Left hindlimb (tissue), 1 donor: Measurements from ENCODE around the gene SAFB.
A peak's percentile ranks its signal among the peaks of the same experiment; 100 is the strongest.
"Not testable (repeated sequence)": the region's sequence is repeated elsewhere in the genome, so short reads cannot be mapped to it uniquely, and the experiment has no call there.

ENCODE experiments used
- DNase-seq: peaks from one replicate; pipeline ENCODE4 v3.0.0-alpha.2; 2018

Gene SAFB

GRCh38 chr19:5687360-5688198 is 64.7 kb downstream of the SAFB start:
- no peak for DNase-seq

- not testable (repeated sequence) for DNase-seq
These were observed 65.5 kb downstream of the SAFB start for GRCh38 chr19:5688262-5688881.

- DNase-seq, result peak; percentile 99
These were observed 67.5 kb downstream of the SAFB start, which contains the start of gene RPL36 for GRCh38 chr19:5690125-5690954. TSS of gene RPL36 (plus strand) at chr19:5690295. CDS start at chr19:5690508, 213 bp downstream.

GRCh38 chr19:5690955-5691821 is 68.3 kb downstream of the SAFB start:
- peak; percentile 78 for DNase-seq

GRCh38 chr19:5691822-5692722 is 69.2 kb downstream of the SAFB start:
- no peak for DNase-seq

- DNase-seq, result no peak
These were observed 69.9 kb downstream of the SAFB start for GRCh38 chr19:5692723-5693194.

GRCh38 chr19:5693195-5694166 is 70.6 kb downstream of the SAFB start:
- DNase-seq, result no peak

- DNase-seq, result no peak
These were observed 71.5 kb downstream of the SAFB start for GRCh38 chr19:5694167-5694955.

GRCh38 chr19:5694956-5695648 is 72.2 kb downstream of the SAFB start:
- DNase-seq, result no peak

- peak; percentile 46 for DNase-seq
These were observed 72.8 kb downstream of the SAFB start for GRCh38 chr19:5695649-5696195.

GRCh38 chr19:5696196-5697021 is 73.5 kb downstream of the SAFB start:
- DNase-seq, result peak; percentile 33

- DNase-seq, result no peak
These were observed 74.4 kb downstream of the SAFB start for GRCh38 chr19:5697022-5697889.

GRCh38 chr19:5697890-5698634 is 75.2 kb downstream of the SAFB start:
- no peak for DNase-seq

- DNase-seq, result no peak
These were observed 75.9 kb downstream of the SAFB start for GRCh38 chr19:5698635-5699422.
